GM12878 (cell line): Measurements from ENCODE around the gene LYL1.

Experiments used
- CHD1 ChIP-seq: IDR thresholded peaks from 2 replicates; pipeline ENCODE4 v1.6.1; 2012; ENCODE audit warnings: low read depth, low read length, improper control_type of control experiment
- EP300 ChIP-seq, 2 experiments: fragments of 150-350 bp in 1 of 2; IDR thresholded peaks; 2 replicates each; pipeline ENCODE4 v1.6.1; 2011 to 2012; ENCODE audit warnings: low read depth in 2 of 2, low read length in 2 of 2, borderline replicate concordance in 1 of 2, improper control_type of control experiment in 1 of 2, inconsistent platforms in 1 of 2; ENCODE audit not compliant: control insufficient read depth in 1 of 2
- FOS ChIP-seq: IDR thresholded peaks from 3 replicates; pipeline ENCODE4 v1.6.1; 2011; ENCODE audit warnings: borderline replicate concordance; ENCODE audit not compliant: insufficient read length; ENCODE audit errors: extremely low read depth
- MXI1 ChIP-seq: fragments of 150-350 bp; IDR thresholded peaks from 2 replicates; pipeline ENCODE4 v1.6.1; 2011; ENCODE audit warnings: low read depth, mild to moderate bottlenecking, inconsistent platforms, low read length, improper control_type of control experiment
- MYC ChIP-seq: IDR thresholded peaks from 2 replicates; pipeline ENCODE4 v1.6.1; 2011; ENCODE audit warnings: mild to moderate bottlenecking, low read length, moderate library complexity, inconsistent platforms; ENCODE audit not compliant: insufficient read depth, insufficient replicate concordance, insufficient read length, severe bottlenecking
- NR2C2 ChIP-seq: IDR thresholded peaks from 2 replicates; pipeline ENCODE4 v1.6.1; 2011; ENCODE audit warnings: borderline replicate concordance, low read depth; ENCODE audit not compliant: control insufficient read depth, insufficient read length
- NR2F1 ChIP-seq: fragments of 450-650 bp; conservative IDR thresholded peaks from 2 replicates; pipeline ENCODE4 v1.6.1; 2017; ENCODE audit warnings: mild to moderate bottlenecking
- POLR2A ChIP-seq: IDR thresholded peaks from 2 replicates; pipeline ENCODE4 v1.6.1; 2011; ENCODE audit warnings: low read depth, mild to moderate bottlenecking, low read length
- POLR2AphosphoS2 ChIP-seq: IDR thresholded peaks from 2 replicates; pipeline ENCODE4 v1.6.1; 2011; ENCODE audit warnings: low read depth, mild to moderate bottlenecking, low read length, improper control_type of control experiment, moderate library complexity
- POLR2AphosphoS5 ChIP-seq: IDR thresholded peaks from 2 replicates; pipeline ENCODE4 v1.6.1; 2011; ENCODE audit warnings: mild to moderate bottlenecking, low read length, inconsistent platforms
- SIN3A ChIP-seq: IDR thresholded peaks from 2 replicates; pipeline ENCODE4 v1.6.1; 2012; ENCODE audit warnings: low read depth, low read length, improper control_type of control experiment
- TF ChIP-seq, protein P1 (sequence below), 3 experiments: IDR thresholded peaks in 2 of 3; conservative IDR thresholded peaks in 1 of 3; 2 replicates each; pipeline ENCODE4 v1.5.1; 2011; ENCODE audit warnings: low read depth in 3 of 3, low read length in 3 of 3, mild to moderate bottlenecking in 3 of 3, control low read depth in 2 of 3, moderate library complexity in 2 of 3, inconsistent platforms in 1 of 3, mixed read lengths in 1 of 3; ENCODE audit not compliant: control insufficient read depth in 2 of 3, insufficient read depth in 1 of 3; ENCODE audit errors: extremely low read depth in 1 of 3

DNA sequence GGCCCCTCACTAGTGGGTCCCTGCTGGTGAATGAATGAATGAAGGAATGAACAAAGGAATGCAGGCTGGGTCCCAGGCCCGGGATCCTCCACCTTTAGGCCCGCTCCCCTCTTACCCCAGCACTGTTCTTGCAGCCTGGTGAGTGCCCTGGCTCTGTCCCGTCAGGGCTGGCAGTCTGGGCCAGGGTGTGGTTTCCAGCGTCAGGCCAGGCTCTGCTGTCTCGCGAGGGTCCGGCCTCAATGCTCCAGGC is 317 bp downstream of the LYL1 start:
- TF ChIP-seq CHD1 (no peak), POLR2AphosphoS5 (no peak), SIN3A (no peak), POLR2AphosphoS2 (no peak), FOS (no peak), NR2F1 (no peak), POLR2A (no peak), MXI1 (no peak), NR2C2 (no peak), MYC (no peak), EP300 (IDR thresholded peaks at IDR 0.05; ENCODE audit: borderline replicate concordance in 1 of 2, control insufficient read depth in 1 of 2, low read depth in 2 of 2, low read length in 2 of 2) (no peak)
- TF ChIP-seq, protein P1, sequence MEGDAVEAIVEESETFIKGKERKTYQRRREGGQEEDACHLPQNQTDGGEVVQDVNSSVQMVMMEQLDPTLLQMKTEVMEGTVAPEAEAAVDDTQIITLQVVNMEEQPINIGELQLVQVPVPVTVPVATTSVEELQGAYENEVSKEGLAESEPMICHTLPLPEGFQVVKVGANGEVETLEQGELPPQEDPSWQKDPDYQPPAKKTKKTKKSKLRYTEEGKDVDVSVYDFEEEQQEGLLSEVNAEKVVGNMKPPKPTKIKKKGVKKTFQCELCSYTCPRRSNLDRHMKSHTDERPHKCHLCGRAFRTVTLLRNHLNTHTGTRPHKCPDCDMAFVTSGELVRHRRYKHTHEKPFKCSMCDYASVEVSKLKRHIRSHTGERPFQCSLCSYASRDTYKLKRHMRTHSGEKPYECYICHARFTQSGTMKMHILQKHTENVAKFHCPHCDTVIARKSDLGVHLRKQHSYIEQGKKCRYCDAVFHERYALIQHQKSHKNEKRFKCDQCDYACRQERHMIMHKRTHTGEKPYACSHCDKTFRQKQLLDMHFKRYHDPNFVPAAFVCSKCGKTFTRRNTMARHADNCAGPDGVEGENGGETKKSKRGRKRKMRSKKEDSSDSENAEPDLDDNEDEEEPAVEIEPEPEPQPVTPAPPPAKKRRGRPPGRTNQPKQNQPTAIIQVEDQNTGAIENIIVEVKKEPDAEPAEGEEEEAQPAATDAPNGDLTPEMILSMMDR (IDR thresholded peaks at IDR 0.05 in 2 of 3, conservative IDR thresholded peaks at IDR 0.05 in 1 of 3; ENCODE audit: control insufficient read depth in 2 of 3, extremely low read depth in 1 of 3, insufficient read depth in 1 of 3, low read depth in 3 of 3, low read length in 3 of 3) = no peak
